Tibial nerve (tissue), 4 donors: ENCODE data around the gene NID2.

Source experiments
- EP300 ChIP-seq, 2 donors: sonication (generic); formaldehyde crosslinking; IDR thresholded peaks; one replicate each; pipeline ENCODE4 v1.6.1; 2017; ENCODE audit warnings: antibody characterized with exemption in 2 of 2, mild to moderate bottlenecking in 1 of 2
- POLR2A ChIP-seq, 2 donors: fragments of 450-650 bp; IDR thresholded peaks; one replicate each; pipeline ENCODE4 v1.6.1; 2017; ENCODE audit warnings: antibody characterized with exemption in 2 of 2, mild to moderate bottlenecking in 2 of 2, moderate library complexity in 2 of 2
- TF ChIP-seq, protein P1 (sequence below), 5 experiments: fragments of 200-600 bp in 3 of 5; fragments of 450-650 bp in 2 of 5; sonication (generic) in 3 of 5; IDR thresholded peaks; one replicate each; pipeline ENCODE4 v1.5.1; 2016 to 2019; ENCODE audit warnings: antibody characterized with exemption in 5 of 5, mild to moderate bottlenecking in 3 of 5, moderate library complexity in 2 of 5

DNA sequence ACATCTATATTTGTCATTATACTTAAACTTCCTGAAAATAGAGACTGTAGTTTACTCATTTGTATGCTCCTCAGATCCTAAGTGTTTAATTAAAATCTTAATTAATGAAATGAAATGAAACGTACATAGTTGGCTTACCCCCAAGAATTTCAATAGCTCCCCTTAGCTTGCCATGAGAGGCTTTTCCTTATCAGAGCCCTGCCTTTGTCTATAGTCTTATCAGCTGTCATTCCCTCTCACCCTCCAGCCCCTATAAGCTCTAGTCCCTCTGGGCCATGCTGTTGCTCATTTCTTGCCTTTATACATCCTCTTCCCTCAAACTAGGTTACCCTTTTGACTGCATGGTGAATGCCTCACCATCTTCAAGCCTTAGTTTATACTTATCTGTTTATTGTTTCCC is 80.6 kb downstream of the NID2 start:
- no peak for TF ChIP-seq EP300 (IDR thresholded peaks at IDR 0.05)
- TF ChIP-seq, protein P1, sequence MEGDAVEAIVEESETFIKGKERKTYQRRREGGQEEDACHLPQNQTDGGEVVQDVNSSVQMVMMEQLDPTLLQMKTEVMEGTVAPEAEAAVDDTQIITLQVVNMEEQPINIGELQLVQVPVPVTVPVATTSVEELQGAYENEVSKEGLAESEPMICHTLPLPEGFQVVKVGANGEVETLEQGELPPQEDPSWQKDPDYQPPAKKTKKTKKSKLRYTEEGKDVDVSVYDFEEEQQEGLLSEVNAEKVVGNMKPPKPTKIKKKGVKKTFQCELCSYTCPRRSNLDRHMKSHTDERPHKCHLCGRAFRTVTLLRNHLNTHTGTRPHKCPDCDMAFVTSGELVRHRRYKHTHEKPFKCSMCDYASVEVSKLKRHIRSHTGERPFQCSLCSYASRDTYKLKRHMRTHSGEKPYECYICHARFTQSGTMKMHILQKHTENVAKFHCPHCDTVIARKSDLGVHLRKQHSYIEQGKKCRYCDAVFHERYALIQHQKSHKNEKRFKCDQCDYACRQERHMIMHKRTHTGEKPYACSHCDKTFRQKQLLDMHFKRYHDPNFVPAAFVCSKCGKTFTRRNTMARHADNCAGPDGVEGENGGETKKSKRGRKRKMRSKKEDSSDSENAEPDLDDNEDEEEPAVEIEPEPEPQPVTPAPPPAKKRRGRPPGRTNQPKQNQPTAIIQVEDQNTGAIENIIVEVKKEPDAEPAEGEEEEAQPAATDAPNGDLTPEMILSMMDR (IDR thresholded peaks at IDR 0.05), result no peak
- TF ChIP-seq POLR2A (IDR thresholded peaks at IDR 0.05), result no peak
